Activated CD4-positive, CD25-positive, alpha-beta regulatory T cell treated with anti-CD3 and anti-CD28 coated beads, Interleukin-2, amount 50 U/mL, for 24 hours (primary cell): Measurements from ENCODE around the gene ITGB7.
"Not testable (repeated sequence)": the region's sequence is repeated elsewhere in the genome, so short reads cannot be mapped to it uniquely, and the experiment has no call there.

Experiments
- ATAC-seq, 2 donors: fragments of 150-1000 bp; cut with Tn5 transposase; one replicate each; pipeline ENCODE4 v1.10.0; 2021; ENCODE audit warnings: mild to moderate bottlenecking in 1 of 2, moderate library complexity in 1 of 2

Gene ITGB7

DNA sequence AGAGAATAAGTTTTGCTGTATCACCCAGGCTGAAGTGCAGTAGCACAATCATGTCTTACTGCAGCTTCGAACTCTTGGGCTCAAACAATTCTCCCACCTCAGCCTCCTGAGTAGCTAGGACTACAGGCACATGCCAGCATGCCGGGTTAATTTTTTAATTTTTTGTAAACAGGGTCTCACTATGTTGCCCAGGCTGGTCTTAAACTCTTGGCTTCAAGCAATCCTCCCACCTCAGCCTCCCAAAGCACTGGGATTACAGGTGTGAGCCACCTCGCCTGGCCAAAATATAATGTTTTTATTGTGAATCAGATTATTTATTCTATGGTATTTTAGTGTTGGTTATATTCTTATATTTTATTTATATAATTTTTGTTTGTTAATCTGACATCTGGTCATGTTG, 30.3 kb downstream of the ITGB7 start:
- ATAC-seq = no peak

DNA sequence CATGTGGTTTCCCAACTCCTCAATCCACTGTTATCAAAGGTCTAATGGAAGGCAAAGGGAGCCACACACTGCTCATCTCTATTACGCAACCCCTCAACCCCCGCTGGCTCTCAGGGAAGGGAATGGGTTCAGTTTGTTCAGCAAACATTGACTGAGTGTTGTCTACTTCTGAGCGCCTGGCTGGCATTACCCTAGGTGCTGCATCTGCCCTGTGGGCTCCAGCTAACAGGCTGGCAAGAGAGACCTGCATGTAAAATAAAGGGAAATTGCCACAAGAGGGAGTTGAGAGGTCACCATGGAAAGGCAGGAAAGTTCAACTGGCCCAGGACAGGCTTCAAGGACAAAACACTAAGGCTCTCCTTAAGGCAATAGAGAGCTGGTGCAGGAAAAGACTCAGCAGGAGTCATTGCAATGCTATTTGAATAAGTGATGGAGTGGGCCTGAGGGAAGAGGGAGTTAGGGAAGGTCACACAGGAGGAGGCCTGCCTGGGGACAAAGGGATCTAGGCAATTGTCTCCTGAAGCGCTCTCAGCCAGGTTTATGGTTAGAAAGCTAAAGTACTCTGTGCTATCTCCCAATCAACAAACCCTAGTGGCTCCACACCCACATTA, 32.1 kb downstream of the ITGB7 start:
- ATAC-seq = no peak

DNA sequence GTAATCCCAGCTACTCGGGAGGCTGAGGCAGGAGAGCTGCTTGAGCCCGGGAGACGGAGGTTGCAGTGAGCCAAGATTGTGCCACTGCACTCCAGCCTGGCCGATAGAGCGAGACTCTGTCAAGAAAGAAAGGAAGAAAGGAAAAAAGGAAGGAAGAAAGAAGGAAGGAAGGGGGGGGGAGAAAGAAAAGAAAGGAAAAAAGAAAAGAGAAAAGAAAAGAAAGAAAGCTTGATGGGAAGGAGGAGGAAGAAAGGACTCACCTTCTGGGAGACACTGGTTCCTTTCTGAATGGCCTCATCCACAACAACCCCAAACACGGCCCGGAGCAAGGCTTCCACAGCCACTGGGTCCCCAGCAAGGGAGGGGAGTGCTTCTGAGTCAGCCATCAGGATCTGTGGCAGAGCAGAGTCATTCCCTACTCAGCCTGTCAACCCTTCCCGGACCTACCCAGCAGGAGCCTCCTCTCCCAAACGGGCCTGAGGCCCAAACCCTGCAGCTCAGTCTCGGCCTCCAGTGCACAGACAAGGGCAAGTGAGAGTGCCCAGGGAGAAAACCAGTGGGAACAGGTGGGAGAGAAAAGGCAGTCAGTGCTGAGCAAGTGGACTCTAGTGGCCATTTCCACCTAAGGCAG, 33.9 kb downstream of the ITGB7 start:
- no peak for ATAC-seq

DNA sequence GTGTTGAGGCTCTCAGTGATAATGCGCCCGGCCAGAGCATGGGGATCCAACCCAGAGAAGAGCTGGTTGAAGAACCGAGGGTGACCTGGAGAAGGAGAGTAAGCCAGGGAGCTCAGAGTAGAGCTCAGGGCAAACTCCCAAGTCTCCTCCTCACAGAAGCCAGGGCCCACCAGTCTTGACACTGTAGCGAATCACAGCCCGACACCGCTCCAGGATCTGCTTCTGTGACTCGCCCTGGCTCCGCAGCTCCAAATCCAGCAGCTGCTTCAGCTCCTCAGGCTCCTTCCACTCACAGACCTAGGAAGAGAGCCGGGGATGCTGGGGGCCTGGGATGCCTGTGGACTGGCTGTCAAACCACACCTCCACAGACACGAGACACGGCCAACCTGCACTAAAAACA, 34.7 kb downstream of the ITGB7 start:
- ATAC-seq = no peak

DNA sequence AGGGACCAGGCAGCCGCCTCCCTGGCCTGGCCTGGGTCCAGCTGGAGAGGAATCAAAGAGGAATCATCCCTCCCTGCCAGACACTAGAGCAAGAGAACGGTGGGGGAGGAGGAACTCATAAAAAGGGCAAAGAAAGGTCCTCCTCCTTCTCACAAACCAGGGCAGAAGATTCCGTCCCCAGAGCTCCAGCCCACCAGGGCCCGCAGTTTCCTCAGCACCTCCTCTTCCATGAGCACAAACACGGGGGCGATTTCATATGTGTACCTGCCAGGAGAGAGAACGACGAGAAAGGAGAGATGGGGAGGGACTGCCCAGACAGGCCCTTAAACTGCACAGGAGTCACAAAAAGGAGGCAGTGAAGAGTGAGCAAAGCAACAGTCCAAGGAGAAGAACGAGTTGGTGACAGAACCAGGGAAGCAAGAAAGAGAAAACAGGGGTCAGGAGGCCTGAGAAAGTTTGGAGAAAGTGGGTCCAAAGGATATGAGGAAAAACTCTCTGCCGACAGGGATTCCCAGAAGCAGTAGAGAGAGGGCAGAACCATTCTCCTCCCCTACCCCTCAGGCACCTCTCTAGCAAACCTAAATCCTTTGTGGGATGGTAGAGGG, 35.2 kb downstream of the ITGB7 start:
- no peak for ATAC-seq

DNA sequence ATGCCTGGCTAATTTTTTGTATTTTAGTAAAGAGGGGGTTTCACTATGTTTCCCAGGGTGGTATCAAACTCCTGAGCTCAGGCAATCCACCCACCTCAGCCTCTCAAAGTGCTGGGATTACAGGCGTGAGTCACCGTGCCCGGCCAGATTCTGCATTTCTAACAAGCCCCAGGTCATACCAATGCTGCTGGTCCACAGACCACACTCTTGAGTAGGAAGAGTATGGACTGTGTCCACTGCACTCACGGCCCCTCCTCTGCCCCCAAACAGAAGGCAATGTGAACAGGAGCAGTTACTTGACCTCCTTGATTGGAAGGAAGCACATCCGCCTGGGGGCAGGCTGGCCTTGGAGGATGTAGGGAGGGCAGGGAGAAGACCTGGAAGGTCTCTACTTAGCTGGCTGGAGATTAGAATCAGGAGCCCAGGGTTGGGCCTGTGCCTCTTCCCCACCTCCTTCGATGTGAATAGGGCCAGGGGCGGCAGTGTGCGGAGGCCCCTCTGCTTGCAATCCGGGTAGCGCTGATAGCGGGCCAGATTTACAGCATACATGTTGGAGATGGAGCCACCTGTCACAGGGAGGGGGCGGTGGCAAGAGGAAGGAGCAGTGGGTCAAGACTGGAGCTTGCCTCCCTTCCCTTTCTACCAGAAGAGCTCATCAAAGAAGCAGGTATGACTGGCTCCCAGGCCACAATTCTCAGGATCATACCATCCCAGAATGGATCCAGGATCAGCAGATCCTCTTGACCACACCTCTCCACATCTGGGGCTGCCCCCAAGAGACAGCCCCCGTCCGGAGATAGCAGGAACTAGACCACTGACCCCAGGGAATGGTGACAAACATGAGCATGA, 36.0 kb downstream of the ITGB7 start:
- no peak for ATAC-seq

DNA sequence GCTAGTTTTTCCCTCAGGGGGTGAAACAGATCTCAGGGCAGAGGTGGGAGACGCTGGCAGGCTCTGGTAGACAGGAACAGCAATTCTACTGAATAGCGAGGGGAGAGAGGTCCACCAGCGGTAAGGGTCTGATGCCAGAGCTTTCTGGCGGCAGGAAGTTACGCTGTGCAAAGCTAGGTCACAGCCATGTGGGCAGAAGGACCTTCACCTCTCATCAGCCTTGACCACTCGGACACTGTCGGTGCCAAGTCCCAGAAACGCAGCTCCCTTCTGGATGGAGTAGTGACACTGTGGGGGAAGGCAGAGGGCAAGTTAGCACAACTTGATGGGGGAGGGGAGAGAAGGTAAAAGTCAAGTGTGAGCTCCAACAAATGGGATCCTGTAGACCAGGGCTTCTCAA, 36.8 kb downstream of the ITGB7 start:
- ATAC-seq = no peak

DNA sequence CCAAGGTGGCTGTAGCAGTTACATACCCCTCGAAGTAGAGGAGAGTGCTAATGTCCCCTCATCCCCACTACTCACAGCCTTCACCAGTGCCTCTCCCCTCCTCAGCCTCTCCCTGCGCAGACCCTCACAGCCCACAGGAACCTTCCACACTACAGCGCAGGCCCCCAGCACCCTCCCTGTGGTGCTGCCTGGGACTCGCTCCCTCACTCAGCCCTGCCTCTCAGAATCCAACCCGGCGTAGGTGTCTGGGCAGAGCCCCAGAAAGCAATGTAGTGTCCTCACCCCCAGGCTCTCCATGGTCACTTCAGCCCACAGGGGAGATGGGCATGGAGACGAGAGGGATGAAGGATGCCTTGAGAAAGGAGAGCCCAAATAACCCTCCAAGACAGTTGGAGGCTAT, 37.4 kb downstream of the ITGB7 start:
- ATAC-seq = no peak

DNA sequence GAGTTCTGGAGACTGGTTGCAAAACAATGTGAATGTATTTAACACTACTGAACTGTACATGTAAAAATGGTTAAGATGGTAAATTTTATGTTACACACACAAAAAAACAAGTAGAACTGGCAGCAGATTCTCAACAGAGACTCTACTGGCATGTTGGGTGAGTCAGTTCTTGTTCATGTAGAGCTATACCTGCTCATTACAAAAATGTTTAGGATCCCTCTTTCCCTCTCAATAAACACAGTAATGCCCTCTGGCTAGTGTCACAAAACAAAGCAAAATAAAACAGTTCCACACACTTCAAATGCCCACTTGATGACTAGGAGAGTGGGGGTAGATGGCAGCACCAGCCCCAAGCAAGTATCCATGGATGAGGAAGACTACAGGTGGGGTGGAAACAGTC, 40.2 kb downstream of the ITGB7 start:
- ATAC-seq = no peak

DNA sequence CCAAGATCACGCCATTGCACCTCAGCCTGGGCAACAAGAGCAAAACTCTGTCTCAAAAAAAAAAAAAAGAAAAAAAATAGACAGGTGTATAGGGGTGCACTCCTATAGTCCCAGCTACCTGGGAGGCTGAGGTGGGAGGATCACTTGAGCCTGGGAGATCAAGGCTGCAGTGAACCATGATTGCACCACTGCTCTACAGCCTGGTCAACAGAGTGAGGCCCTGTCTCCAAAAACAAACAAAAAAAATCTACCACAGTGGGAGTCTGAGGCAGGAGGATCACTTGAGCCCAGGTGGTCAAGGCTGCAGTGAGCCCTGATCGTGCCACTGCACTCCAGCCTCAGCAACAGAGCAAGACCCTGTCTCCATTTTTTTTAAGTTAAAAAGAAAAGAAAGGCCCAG, 44.0 kb downstream of the ITGB7 start:
- not testable (repeated sequence) for ATAC-seq

DNA sequence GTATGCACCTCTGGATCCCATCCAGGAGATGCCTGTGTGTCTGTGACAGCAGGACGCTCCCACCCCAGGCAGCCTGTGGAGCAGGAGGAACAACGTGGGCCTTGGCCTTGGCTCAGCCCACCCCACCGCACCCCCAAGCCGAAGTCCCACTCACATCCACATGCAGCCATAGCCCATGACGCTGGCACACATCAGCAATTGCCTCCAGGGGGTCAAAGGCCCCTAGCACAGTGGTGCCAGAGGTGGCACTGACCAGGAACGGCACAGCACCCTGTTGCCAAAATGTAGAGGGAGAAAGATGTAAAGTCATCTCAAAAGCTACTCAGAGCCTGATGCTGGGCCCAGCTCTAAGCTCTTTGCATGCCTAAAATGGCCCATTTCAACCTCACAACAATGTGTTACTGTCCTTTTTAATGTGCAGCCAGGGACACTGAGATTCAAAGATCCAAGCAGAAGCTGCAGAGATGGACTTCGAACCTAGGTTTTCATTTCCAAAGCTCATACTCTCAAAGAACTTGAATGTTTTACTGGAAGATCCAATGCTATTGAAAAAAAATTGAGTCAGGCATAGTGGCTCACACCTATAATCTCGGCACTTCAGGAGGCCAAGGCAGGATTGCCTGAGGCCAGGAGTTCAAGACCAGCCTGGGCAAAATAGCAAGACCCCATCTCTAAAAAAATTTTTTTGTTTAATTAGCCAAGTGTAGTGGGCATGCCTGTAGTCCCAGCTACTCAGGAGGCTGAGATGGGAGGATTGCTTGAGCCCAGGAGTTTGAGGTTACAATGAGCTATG, 45.7 kb downstream of the ITGB7 start:
- ATAC-seq = no peak

DNA sequence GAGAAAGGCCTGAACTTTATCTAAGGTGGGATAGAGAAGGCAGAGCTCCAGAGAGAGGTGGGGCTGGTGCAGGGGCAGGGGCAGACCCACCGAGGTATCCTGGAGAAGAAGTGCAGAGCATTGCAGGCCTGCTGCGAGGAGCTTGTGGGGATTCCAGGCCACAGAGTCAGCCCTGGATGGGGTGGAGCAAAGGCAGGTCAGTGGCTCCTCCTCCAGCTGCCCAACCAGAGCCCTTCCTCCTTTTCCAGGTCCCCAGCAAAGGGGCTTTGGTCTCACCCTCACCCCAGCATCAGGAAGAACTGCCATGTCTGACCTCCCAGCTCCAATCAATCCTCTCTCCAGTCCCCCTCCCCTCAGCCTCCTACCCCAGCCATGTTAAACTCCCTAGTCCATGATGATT, 46.4 kb downstream of the ITGB7 start:
- no peak for ATAC-seq

DNA sequence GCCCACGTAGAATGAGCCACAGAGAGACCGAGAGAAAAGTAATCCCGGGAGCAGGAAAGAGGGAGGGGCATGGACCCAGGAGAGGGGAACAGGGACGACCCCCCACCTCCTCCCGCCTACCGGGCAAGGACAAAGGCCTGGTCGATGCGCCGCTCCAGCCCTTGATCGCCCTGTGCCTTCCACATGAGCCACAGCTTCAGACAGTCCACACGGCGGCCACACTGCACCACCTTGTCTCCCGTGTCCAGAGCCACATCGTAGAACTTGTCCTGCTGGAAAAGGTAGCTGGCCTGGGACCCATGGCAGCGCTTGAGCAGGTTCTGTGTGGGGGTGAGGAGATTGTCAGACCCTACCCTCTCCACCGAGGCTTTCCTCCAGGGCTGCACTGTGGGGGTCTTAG, 47.1 kb downstream of the ITGB7 start:
- no peak for ATAC-seq

DNA sequence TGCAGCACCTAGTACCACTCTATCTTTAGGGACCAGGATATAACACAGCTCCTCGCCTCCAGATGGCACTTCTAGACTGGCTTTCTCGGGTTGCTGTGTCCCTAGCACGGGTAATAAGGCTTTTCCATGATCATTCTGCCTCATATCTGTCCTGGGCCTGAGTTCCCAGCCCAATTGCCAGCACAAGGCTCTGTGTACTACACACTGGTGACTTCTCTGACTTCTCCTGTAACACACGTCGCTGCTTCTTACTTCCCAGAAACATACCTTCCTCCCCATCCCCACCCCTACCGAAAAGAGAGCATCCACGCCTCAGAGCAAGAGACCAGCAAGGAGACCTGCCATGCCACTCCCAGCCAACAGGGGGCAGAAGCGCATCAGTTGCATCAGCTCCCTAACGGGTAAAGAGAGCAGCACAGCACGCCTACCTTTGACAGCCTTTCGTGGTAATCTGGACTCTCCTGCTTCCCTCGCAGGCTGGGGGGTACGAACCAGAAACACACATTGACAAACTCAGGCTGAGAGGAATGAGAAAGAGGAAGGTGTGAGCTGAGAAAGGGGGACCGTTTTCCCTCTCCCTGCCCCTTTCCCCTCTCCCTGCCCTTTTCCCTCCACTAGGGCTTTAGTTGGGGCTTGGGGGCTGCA, 47.7 kb downstream of the ITGB7 start:
- ATAC-seq = peak; percentile 98 to 99

DNA sequence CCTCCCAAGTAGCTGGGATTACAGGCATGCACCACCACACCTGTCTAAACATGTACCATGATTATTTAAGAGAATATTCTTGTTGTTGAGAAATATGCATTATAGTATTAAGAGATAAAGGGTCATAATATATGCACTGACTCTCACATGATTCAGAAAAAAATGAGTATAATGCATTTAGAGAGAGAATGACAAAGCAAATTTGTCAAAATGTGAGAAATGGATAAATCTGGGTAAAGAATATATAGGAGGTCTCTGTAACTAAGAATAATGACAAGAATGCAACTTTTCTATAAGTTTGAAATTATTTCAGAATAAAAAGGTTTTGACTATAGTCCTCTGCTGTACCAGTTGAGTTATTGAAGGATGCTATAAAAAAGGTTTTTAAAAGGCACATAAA, 54.7 kb downstream of the ITGB7 start:
- ATAC-seq = no peak

DNA sequence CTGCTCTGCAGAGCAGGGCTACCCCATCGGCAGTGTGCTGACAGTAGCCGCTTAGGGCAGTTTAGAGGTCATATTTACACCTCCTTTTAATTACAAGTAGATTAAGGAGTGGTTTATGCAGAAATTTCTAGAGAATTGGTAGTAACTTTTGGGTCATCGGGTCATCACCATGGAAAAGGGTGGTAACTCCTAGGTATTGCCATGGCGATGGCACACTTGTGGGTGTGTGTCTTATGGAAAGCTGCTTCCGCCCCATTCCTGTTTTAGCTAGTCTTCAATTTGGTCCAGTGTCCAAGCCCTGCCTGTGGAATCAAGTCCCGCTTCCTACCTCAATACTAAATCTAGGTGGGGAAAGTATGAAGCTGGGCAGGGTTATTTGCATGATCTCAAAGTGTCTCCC, 56.0 kb downstream of the ITGB7 start:
- no peak for ATAC-seq

DNA sequence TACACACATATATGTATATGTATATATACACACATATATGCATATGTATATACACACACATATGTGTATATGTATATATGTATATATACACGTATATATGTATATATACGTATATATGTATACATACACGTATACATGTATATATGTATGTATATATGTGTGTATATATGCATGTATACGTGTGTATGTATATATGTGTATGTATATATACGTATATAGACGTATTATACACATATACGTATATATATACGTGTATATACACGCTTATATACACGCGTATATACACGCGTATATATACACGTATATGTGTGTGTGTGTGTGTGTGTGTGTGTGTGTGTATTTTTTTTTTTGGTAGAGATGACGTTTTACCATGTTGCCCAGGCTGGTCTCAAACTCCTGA, 59.4 kb downstream of the ITGB7 start:
- ATAC-seq = no peak

DNA sequence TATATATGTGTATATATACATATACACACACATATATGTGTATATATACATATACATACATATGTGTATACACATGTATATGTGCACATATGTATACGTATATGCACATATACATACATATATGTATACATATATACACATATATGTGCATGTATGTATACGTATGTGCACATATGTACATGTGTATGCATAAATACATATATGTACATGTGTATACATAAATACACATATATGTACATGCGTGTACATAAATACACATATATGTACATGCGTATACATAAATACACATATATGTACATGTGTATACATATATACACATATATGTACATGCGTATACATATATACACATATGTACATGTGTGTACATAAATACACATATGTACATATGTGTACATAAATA, 59.9 kb downstream of the ITGB7 start:
- ATAC-seq = no peak

DNA sequence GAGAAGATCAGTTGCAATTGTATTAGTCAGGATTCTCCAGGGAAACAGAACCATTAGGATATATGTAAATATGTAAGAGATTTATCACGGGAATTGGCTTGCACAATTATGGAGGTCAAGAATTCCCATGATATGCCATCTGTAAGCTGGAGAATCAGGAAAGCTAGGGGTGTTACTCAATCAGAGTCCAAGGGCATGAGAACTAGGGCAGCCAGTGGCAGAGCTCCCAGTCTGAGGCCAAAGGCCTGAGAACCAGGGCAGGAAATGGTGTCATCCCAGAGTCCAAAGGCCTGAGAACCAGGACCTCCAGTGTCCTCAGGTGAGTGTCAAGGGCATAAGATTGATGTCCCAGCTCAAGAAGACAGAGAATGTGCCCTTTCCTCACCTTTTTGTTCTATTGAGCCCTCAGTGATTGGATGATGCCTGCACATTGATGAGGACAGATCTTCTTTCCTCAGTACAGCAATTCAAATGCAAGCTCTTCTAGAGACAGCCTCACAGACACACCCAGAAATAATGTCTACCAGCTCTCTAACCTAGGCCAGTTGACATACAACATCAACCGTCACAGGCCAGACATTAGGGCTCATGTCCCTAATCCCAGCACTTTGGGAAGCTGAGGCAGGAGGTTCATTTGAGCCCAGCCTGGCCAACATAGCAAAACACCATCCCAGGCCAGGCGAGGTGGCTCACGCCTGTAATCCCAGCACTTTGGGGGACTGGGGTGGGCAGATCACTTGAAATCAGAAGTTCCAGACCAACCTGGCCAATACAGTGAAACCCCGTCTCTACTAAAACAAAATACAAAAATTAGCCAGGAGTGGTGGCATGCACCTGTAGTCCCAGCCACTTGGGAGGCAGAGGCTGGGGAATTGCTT, 61.4 kb downstream of the ITGB7 start:
- no peak for ATAC-seq

DNA sequence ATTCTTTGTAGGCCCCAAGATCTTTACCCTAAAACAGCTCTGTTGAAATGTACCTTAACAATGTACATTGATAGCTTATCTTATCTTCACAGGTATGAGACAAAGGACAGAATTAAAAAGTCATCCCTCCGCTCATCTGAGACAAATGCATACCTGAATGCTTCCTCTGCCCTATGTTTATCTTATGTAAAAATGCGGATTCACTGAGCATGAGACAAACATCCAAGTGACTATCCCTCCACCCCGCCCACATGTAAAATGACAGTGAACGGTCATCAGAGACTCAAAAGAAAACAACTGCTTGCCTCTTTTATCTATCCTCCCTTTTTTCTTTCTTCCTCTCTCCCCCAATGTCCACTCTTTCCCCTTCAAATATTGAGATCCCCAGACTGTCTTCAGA, 63.7 kb downstream of the ITGB7 start:
- no peak for ATAC-seq
